Measurements from ENCODE around the gene CABCOCO1.

CABCOCO1 gene

DNA sequence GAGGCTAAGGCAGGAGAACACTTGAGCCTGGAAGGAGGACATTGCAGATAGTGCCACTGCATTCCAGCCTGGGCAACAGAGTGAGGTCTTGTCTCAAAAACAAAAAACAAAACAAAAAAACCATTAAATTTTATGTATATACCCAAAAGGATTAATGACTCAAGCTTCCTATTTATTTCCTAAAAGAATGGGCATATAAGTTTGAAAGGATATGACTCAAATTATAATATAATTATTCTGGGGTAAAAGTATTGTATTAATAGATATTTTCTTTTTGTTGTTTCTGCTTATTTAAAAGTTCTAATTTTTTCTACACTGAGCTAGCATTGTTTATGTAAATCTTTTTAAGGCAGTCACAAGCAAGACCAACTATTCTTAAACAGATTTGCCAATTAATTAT is 42.2 kb upstream of the CABCOCO1 start:
- ChIA-PET CTCF (interaction anchor here (0.5 kb wide), 1 partner anchor 172 kb away, joined by 3 read pairs; no protein-coding TSS in a partner anchor), POLR2A (no interaction called here)
- DNase-seq (ENCODE audit: low read depth, low spot score) = no peak
- TF ChIP-seq, protein P1, sequence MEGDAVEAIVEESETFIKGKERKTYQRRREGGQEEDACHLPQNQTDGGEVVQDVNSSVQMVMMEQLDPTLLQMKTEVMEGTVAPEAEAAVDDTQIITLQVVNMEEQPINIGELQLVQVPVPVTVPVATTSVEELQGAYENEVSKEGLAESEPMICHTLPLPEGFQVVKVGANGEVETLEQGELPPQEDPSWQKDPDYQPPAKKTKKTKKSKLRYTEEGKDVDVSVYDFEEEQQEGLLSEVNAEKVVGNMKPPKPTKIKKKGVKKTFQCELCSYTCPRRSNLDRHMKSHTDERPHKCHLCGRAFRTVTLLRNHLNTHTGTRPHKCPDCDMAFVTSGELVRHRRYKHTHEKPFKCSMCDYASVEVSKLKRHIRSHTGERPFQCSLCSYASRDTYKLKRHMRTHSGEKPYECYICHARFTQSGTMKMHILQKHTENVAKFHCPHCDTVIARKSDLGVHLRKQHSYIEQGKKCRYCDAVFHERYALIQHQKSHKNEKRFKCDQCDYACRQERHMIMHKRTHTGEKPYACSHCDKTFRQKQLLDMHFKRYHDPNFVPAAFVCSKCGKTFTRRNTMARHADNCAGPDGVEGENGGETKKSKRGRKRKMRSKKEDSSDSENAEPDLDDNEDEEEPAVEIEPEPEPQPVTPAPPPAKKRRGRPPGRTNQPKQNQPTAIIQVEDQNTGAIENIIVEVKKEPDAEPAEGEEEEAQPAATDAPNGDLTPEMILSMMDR (IDR thresholded peaks at IDR 0.05; ENCODE audit: insufficient read depth, low read length, missing control alignments) = no peak
- no peak overlapping the region for H3K4me3 ChIP-seq (ENCODE audit: low read depth, low read length)

DNA sequence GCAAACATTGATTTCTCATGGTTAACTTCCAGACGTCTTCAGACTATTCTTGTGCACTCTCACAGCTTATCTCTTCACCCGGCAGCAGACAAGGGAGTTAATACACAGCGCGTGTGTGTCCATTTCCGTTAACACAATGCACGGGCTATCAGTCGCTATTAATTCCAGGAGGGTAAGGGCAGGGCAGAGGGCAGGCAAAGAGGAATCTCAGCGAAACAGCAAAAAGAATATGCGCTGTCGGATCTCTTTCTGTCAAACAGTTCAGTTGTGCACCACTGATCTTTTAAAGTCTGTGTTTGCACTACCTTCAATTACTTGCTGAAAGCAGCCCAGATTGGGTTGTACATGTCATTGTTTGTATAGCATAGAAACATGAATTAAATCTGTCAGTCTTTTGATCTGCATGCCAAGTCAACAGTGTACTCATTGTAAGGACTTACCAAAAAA is 41.1 kb upstream of the CABCOCO1 start:
- CTCF ChIA-PET = no interaction called here
- no peak for DNase-seq (ENCODE audit: low read depth, low spot score)
- TF ChIP-seq, protein P1 (IDR thresholded peaks at IDR 0.05; ENCODE audit: insufficient read depth, low read length, missing control alignments) = no peak
- POLR2A ChIA-PET = no interaction called here
- no peak overlapping the region for H3K4me3 ChIP-seq (ENCODE audit: low read depth, low read length)

- DNase-seq (ENCODE audit: low read depth, low spot score) = no peak
- no peak overlapping the region for H3K4me3 ChIP-seq (ENCODE audit: low read depth, low read length)
- TF ChIP-seq, protein P1 (IDR thresholded peaks at IDR 0.05; ENCODE audit: insufficient read depth, low read length, missing control alignments) = no peak
- ChIA-PET CTCF (interaction anchor here (1.2 kb wide), 2 partner anchors 13 to 15 kb away, joined by 3 to 5 read pairs; no protein-coding TSS in a partner anchor), POLR2A (interaction anchor here (0.7 kb wide), 1 partner anchor 280 kb away, joined by 3 read pairs; no protein-coding TSS in a partner anchor)
Measured at GRCh38 chr10:61623161-61623560, 39.6 kb upstream of the CABCOCO1 start.

DNA sequence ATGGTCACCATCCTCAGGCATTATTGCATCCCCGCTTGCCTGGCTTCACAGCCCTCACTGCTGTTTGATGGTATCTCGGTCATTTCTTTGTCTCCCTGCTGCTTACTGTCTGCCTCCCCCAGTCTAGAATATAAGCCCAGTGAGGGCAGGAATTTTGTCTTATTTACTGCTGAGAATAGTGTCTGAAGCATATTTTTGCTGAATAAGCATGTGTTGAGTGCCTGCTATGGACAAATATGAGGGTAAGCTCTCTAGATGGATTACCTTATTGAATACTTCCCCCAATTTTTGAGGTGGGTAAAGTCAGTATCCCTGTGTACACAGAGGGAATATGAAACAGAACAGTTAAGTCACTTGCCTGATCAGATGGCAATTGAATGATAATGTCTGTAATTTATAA is 36.5 kb upstream of the CABCOCO1 start:
- no peak overlapping the region for H3K4me3 ChIP-seq (ENCODE audit: low read depth, low read length)
- no peak for DNase-seq (ENCODE audit: low read depth, low spot score)
- CTCF ChIA-PET = no interaction called here
- TF ChIP-seq, protein P1 (IDR thresholded peaks at IDR 0.05; ENCODE audit: insufficient read depth, low read length, missing control alignments) = no peak
- POLR2A ChIA-PET = no interaction called here

DNA sequence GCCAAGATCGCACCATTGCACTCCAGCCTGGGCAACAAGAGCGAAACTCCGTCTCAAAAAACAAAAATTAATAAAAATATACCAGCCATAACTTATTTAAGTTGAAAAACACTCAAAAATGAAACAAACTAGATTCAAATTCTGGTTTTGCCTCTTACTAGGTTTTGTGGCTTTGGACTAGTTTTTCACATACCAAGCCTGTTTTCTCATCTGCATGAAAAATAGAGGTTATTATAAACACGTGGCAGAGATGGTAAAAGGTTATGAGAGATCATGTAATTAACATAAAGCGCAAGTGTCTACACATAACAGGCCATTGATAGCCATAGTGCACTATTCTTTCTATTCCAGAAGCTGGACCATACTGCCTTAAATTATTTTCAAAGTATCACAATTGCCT is 35.5 kb upstream of the CABCOCO1 start:
- POLR2A ChIA-PET = no interaction called here
- no peak overlapping the region for H3K4me3 ChIP-seq (ENCODE audit: low read depth, low read length)
- CTCF ChIA-PET = interaction anchor here (1.0 to 1.2 kb wide), 2 partner anchors 14 to 19 kb away, joined by 3 read pairs; no protein-coding TSS in a partner anchor
- TF ChIP-seq, protein P1 (IDR thresholded peaks at IDR 0.05; ENCODE audit: insufficient read depth, low read length, missing control alignments) = no peak
- no peak for DNase-seq (ENCODE audit: low read depth, low spot score)

GRCh38 chr10:61628151-61628874 is 34.4 kb upstream of the CABCOCO1 start:
- ChIA-PET POLR2A (interaction anchor here (0.7 kb wide), 1 partner anchor 357 kb away, joined by 4 read pairs; no protein-coding TSS in a partner anchor), CTCF (interaction anchor here (1.0 kb wide), 2 partner anchors 10 to 15 kb away, joined by 3 read pairs; no protein-coding TSS in a partner anchor)
- H3K4me3 ChIP-seq (ENCODE audit: low read depth, low read length) = no peak overlapping the region
- DNase-seq (ENCODE audit: low read depth, low spot score) = no peak
- TF ChIP-seq, protein P1 (IDR thresholded peaks at IDR 0.05; ENCODE audit: insufficient read depth, low read length, missing control alignments) = no peak
